KMS-11 (cell line): Measurements from ENCODE around the gene RNF41.
"Not testable (repeated sequence)": the region's sequence is repeated elsewhere in the genome, so short reads cannot be mapped to it uniquely, and the experiment has no call there.

Experiments
- H2AFZ ChIP-seq: fragments of 200-600 bp; sonication (generic); 2 replicates; pipeline ENCODE4 v1.6.1; 2016; ENCODE audit warnings: antibody characterized with exemption, mixed run types, low read depth
- H3K27ac ChIP-seq: fragments of 200-600 bp; sonication (generic); 2 replicates; pipeline ENCODE4 v1.6.1; 2016; ENCODE audit warnings: mild to moderate bottlenecking, mixed run types
- H3K27me3 ChIP-seq: fragments of 200-600 bp; sonication (generic); 2 replicates; pipeline ENCODE4 v1.6.1; 2017; ENCODE audit warnings: mild to moderate bottlenecking, low read depth, mixed run types, moderate library complexity; ENCODE audit not compliant: insufficient read depth
- H3K36me3 ChIP-seq: fragments of 200-600 bp; sonication (generic); 2 replicates; pipeline ENCODE4 v1.6.1; 2017; ENCODE audit warnings: mild to moderate bottlenecking, mixed run types; ENCODE audit not compliant: insufficient read depth
- H3K4me1 ChIP-seq: fragments of 200-600 bp; sonication (generic); 2 replicates; pipeline ENCODE4 v1.6.1; 2016; ENCODE audit warnings: mild to moderate bottlenecking, low read depth, mixed run types; ENCODE audit not compliant: poor library complexity, severe bottlenecking
- H3K4me2 ChIP-seq: fragments of 200-600 bp; sonication (generic); 2 replicates; pipeline ENCODE4 v1.7.0; 2016; ENCODE audit warnings: mild to moderate bottlenecking, mixed run types
- H3K4me3 ChIP-seq: fragments of 200-600 bp; sonication (generic); IDR thresholded peaks from 2 replicates; pipeline ENCODE4 v1.6.1; 2017; ENCODE audit warnings: low read depth, low read length, mixed read lengths; ENCODE audit not compliant: insufficient read depth
- H3K79me2 ChIP-seq: fragments of 200-600 bp; sonication (generic); 2 replicates; pipeline ENCODE4 v1.6.1; 2016; ENCODE audit warnings: low read depth, mixed run types; ENCODE audit not compliant: insufficient read depth
- H3K9ac ChIP-seq: fragments of 200-600 bp; sonication (generic); 2 replicates; pipeline ENCODE4 v1.6.1; 2016; ENCODE audit warnings: mild to moderate bottlenecking, mixed run types
- H4K20me1 ChIP-seq: fragments of 200-600 bp; sonication (generic); 2 replicates; pipeline ENCODE4 v1.6.1; 2016; ENCODE audit warnings: mild to moderate bottlenecking, mixed run types; ENCODE audit not compliant: insufficient read depth
- CTCF ChIP-seq: fragments of 200-600 bp; sonication (generic); conservative IDR thresholded peaks from 2 replicates; pipeline ENCODE4 v1.6.1; 2017; ENCODE audit warnings: low read depth, mild to moderate bottlenecking, antibody characterized with exemption, low read length, moderate library complexity, mixed read lengths

RNF41 gene

GRCh38 chr12:56198836-56199235 is 22.9 kb downstream of the RNF41 start:
- H3K36me3 ChIP-seq, result no peaks in the 10 kb centered on the region
- H3K4me3 ChIP-seq, result no peak overlapping the region
- no peaks in the 10 kb centered on the region for H4K20me1 ChIP-seq
- no peak overlapping the region for H2AFZ ChIP-seq
- no peak overlapping the region for H3K9ac ChIP-seq
- H3K27me3 ChIP-seq, result no peaks in the 10 kb centered on the region
- no peak overlapping the region for H3K4me2 ChIP-seq
- H3K4me1 ChIP-seq, result peaks cover 5% of the 10 kb centered on the region
- H3K79me2 ChIP-seq, result no peaks in the 10 kb centered on the region
- no peak for TF ChIP-seq CTCF
- H3K27ac ChIP-seq, result no peak overlapping the region

GRCh38 chr12:56197921-56198635 is 23.6 kb downstream of the RNF41 start:
- no peak overlapping the region for H3K4me2 ChIP-seq
- no peak overlapping the region for H2AFZ ChIP-seq
- H3K36me3 ChIP-seq, result no peaks in the 10 kb centered on the region
- no peak overlapping the region for H3K4me3 ChIP-seq
- H3K9ac ChIP-seq, result no peak overlapping the region
- H4K20me1 ChIP-seq, result no peaks in the 10 kb centered on the region
- no peak for TF ChIP-seq CTCF
- no peaks in the 10 kb centered on the region for H3K27me3 ChIP-seq
- H3K4me1 ChIP-seq, result peaks cover 11% of the 10 kb centered on the region
- no peak overlapping the region for H3K27ac ChIP-seq
- H3K79me2 ChIP-seq, result no peaks in the 10 kb centered on the region

GRCh38 chr12:56196818-56197550 is 24.7 kb downstream of the RNF41 start:
- H3K4me3 ChIP-seq, H3K4me2 ChIP-seq, H3K9ac ChIP-seq, H4K20me1 ChIP-seq, H3K79me2 ChIP-seq, H3K27ac ChIP-seq, H3K36me3 ChIP-seq, H2AFZ ChIP-seq, H3K27me3 ChIP-seq: not testable (repeated sequence)
- H3K4me1 ChIP-seq, result peaks cover 18% of the 10 kb centered on the region

GRCh38 chr12:56193025-56193578 is 28.6 kb downstream of the RNF41 start:
- Histone ChIP-seq H3K4me3 (no peak overlapping the region), H3K27ac (no peak overlapping the region), H3K9ac (no peak overlapping the region), H3K4me1 (peaks cover 25% of the 10 kb centered on the region), H3K79me2 (peaks cover 8% of the 10 kb centered on the region), H3K36me3 (no peaks in the 10 kb centered on the region), H3K4me2 (peak overlapping the region; percentile 4; the same call in 1 of the 2 replicates), H3K27me3 (no peaks in the 10 kb centered on the region), H4K20me1 (no peaks in the 10 kb centered on the region), H2AFZ (peak overlapping the region; percentile 75)
- peak; percentile 100 for TF ChIP-seq CTCF
